ENCODE measurements around the gene GPC5. TPM values are rescaled to one million over a fixed set of nuclear protein-coding genes. Genes with fewer than 3 reads are reported as not detected.
"Not testable (repeated sequence)": the region's sequence is repeated elsewhere in the genome, so short reads cannot be mapped to it uniquely, and the experiment has no call there.

Gene GPC5
- total and polyA plus RNA-seq, 10 donors = 0.04 to 0.83 (median 0.26) TPM; not detected in 3

GRCh38 chr13:92682832-92683517 is 1284.6 kb downstream of the GPC5 start:
- intact Hi-C loops (cut with DNase I; ENCODE audit: low total_unique reads) = no loop called here
- no peak overlapping the region for H3K4me3 ChIP-seq
- TF ChIP-seq POLR2AphosphoS5 (IDR thresholded peaks at IDR 0.05) (no peak), CTCF (IDR thresholded peaks at IDR 0.05 in 8 of 11, conservative IDR thresholded peaks at IDR 0.05 in 3 of 11) (no peak), POLR2A (IDR thresholded peaks at IDR 0.05) (no peak)
- H3K27ac ChIP-seq = no peak overlapping the region
- H3K4me1 ChIP-seq = no peaks in the 10 kb centered on the region
- H3K9me3 ChIP-seq = peaks cover 0 to 17% (median 0%) of the 10 kb centered on the region in 8 donors
- 65 to 81% (median 76%) methylated on average over 5 of the region's 5 CpGs for WGBS, 5 donors
- no peaks in the 10 kb centered on the region for H3K36me3 ChIP-seq
- DNase-seq = no peak
- no peaks in the 10 kb centered on the region for H3K27me3 ChIP-seq (replicated peaks in 1 of 7)

- no peak for DNase-seq
- Histone ChIP-seq H3K36me3 (no peaks in the 10 kb centered on the region), H3K9me3 (peaks cover 0 to 56% (median 40%) of the 10 kb centered on the region in 8 donors), H3K4me3 (no peak overlapping the region), H3K27ac (no peak overlapping the region), H3K4me1 (no peaks in the 10 kb centered on the region), H3K27me3 (replicated peaks in 1 of 7) (no peaks in the 10 kb centered on the region)
- intact Hi-C loops (cut with DNase I; ENCODE audit: low total_unique reads) = no loop called here
- TF ChIP-seq POLR2AphosphoS5 (IDR thresholded peaks at IDR 0.05) = no peak
- no peak for TF ChIP-seq POLR2A (IDR thresholded peaks at IDR 0.05)
- TF ChIP-seq CTCF (IDR thresholded peaks at IDR 0.05 in 8 of 11, conservative IDR thresholded peaks at IDR 0.05 in 3 of 11) = no peak
These were observed 1295.6 kb downstream of the GPC5 start for GRCh38 chr13:92694047-92694446.

- intact Hi-C loops (cut with DNase I; ENCODE audit: low total_unique reads) = not testable (repeated sequence)
- 76 to 87% (median 86%) methylated on average over 4 of the region's 4 CpGs for WGBS, 5 donors
These were observed 1297.4 kb downstream of the GPC5 start for GRCh38 chr13:92695827-92696226.

GRCh38 chr13:92716749-92717148 is 1318.3 kb downstream of the GPC5 start:
- Histone ChIP-seq H3K27me3 (replicated peaks in 1 of 7) (no peaks in the 10 kb centered on the region), H3K4me1 (no peaks in the 10 kb centered on the region), H3K36me3 (no peaks in the 10 kb centered on the region), H3K9me3 (peaks cover 0 to 6% (median 2%) of the 10 kb centered on the region in 8 donors), H3K27ac (no peak overlapping the region), H3K4me3 (no peak overlapping the region)
- no peak for TF ChIP-seq POLR2A (IDR thresholded peaks at IDR 0.05)
- peak in 2 of 11 experiments; percentile 16 to 23 for TF ChIP-seq CTCF (IDR thresholded peaks at IDR 0.05 in 8 of 11, conservative IDR thresholded peaks at IDR 0.05 in 3 of 11)
- DNase-seq = no peak
- WGBS, 5 donors = 60 to 67% (median 66%) methylated on average over 6 of the region's 6 CpGs
- intact Hi-C loops (cut with DNase I; ENCODE audit: low total_unique reads) = no loop called here

More at GRCh38 chr13:92695827-92696226, 1297.4 kb downstream of the GPC5 start:
- H3K36me3 ChIP-seq; H3K27me3 ChIP-seq (replicated peaks in 1 of 7); DNase-seq; H3K27ac ChIP-seq; H3K4me1 ChIP-seq; H3K4me3 ChIP-seq: not testable (repeated sequence)
- peaks cover 0 to 58% (median 40%) of the 10 kb centered on the region in 8 donors for H3K9me3 ChIP-seq

All from spleen (tissue), 11 donors.